ENCODE measurements around the gene EDN2.

EDN2 gene

GRCh38 chr1:41461790-41462679 lies 22.4 kb downstream of the EDN2 start:
- no peak overlapping the region for H3K27ac ChIP-seq
- no peaks in the 10 kb centered on the region for H3K4me1 ChIP-seq (ENCODE audit: control insufficient read depth in 1 of 2, insufficient read depth in 1 of 2, low read depth in 1 of 2, low read length in 1 of 2)
- TF ChIP-seq CTCF (IDR thresholded peaks at IDR 0.05) = no peak

GRCh38 chr1:41456847-41457540 lies 27.5 kb downstream of the EDN2 start:
- no peak overlapping the region for H3K27ac ChIP-seq
- no peak overlapping the region for H3K4me3 ChIP-seq (ENCODE audit: low read depth in 1 of 2, low read length in 1 of 2)
- H3K27me3 ChIP-seq = no peaks in the 10 kb centered on the region
- H3K9me3 ChIP-seq = no peaks in the 10 kb centered on the region
- H3K4me1 ChIP-seq (ENCODE audit: control insufficient read depth in 1 of 2, insufficient read depth in 1 of 2, low read depth in 1 of 2, low read length in 1 of 2) = no peaks in the 10 kb centered on the region
- no peaks in the 10 kb centered on the region for H3K36me3 ChIP-seq
- TF ChIP-seq CTCF (IDR thresholded peaks at IDR 0.05) = no peak

More at GRCh38 chr1:41461790-41462679, 22.4 kb downstream of the EDN2 start:
- no peaks in the 10 kb centered on the region for H3K27me3 ChIP-seq
- H3K4me3 ChIP-seq (ENCODE audit: low read depth in 1 of 2, low read length in 1 of 2) = no peak overlapping the region
- H3K36me3 ChIP-seq = no peaks in the 10 kb centered on the region
- H3K9me3 ChIP-seq = no peaks in the 10 kb centered on the region

GRCh38 chr1:41455479-41456332 lies 28.8 kb downstream of the EDN2 start:
- Histone ChIP-seq H3K36me3 (no peaks in the 10 kb centered on the region), H3K4me3 (ENCODE audit: low read depth in 1 of 2, low read length in 1 of 2) (no peak overlapping the region), H3K9me3 (no peaks in the 10 kb centered on the region), H3K27me3 (no peaks in the 10 kb centered on the region), H3K4me1 (ENCODE audit: control insufficient read depth in 1 of 2, insufficient read depth in 1 of 2, low read depth in 1 of 2, low read length in 1 of 2) (no peaks in the 10 kb centered on the region), H3K27ac (no peak overlapping the region)
- TF ChIP-seq CTCF (IDR thresholded peaks at IDR 0.05) = no peak

GRCh38 chr1:41454406-41454805 lies 30.1 kb downstream of the EDN2 start:
- Histone ChIP-seq H3K4me3 (ENCODE audit: low read depth in 1 of 2, low read length in 1 of 2) (no peak overlapping the region), H3K36me3 (no peaks in the 10 kb centered on the region), H3K27ac (no peak overlapping the region), H3K9me3 (no peaks in the 10 kb centered on the region), H3K4me1 (ENCODE audit: control insufficient read depth in 1 of 2, insufficient read depth in 1 of 2, low read depth in 1 of 2, low read length in 1 of 2) (no peaks in the 10 kb centered on the region), H3K27me3 (no peaks in the 10 kb centered on the region)
- no peak for TF ChIP-seq CTCF (IDR thresholded peaks at IDR 0.05)

- Histone ChIP-seq H3K27me3 (no peaks in the 10 kb centered on the region), H3K27ac (no peak overlapping the region), H3K9me3 (no peaks in the 10 kb centered on the region), H3K36me3 (no peaks in the 10 kb centered on the region), H3K4me3 (ENCODE audit: low read depth in 1 of 2, low read length in 1 of 2) (no peak overlapping the region), H3K4me1 (ENCODE audit: control insufficient read depth in 1 of 2, insufficient read depth in 1 of 2, low read depth in 1 of 2, low read length in 1 of 2) (no peaks in the 10 kb centered on the region)
- no peak for TF ChIP-seq CTCF (IDR thresholded peaks at IDR 0.05)
Measured at GRCh38 chr1:41452704-41453290, 31.7 kb downstream of the EDN2 start.
